Esophagus (tissue), 2 donors: Measurements from ENCODE around the gene PACRG. TPM values are rescaled to one million over a fixed set of nuclear protein-coding genes. Genes with fewer than 3 reads are reported as not detected.

Experiments used
- H3K27ac ChIP-seq, 2 donors: one replicate each; pipeline ENCODE4 v1.5.1; 2013; ENCODE audit warnings: low read depth in 2 of 2, mild to moderate bottlenecking in 2 of 2, inconsistent platforms in 1 of 2, low read length in 1 of 2, moderate library complexity in 1 of 2
- H3K27me3 ChIP-seq, 2 donors: one replicate each; pipeline ENCODE4 v1.6.1; 2013; ENCODE audit warnings: low read length in 2 of 2, control low read depth in 1 of 2, mild to moderate bottlenecking in 1 of 2; ENCODE audit not compliant: insufficient read depth in 2 of 2, control insufficient read depth in 1 of 2
- H3K36me3 ChIP-seq, 2 donors: one replicate each; pipeline ENCODE4 v1.6.1; 2013; ENCODE audit warnings: low read length in 1 of 2; ENCODE audit not compliant: control insufficient read depth in 2 of 2, insufficient read depth in 2 of 2
- H3K4me1 ChIP-seq, 2 donors: one replicate each; pipeline ENCODE4 v1.6.1; 2013; ENCODE audit warnings: low read length in 1 of 2; ENCODE audit not compliant: control insufficient read depth in 2 of 2, insufficient read depth in 2 of 2
- H3K4me3 ChIP-seq, 2 donors: one replicate each; pipeline ENCODE4 v1.5.1; 2013; ENCODE audit warnings: low read length in 2 of 2, mild to moderate bottlenecking in 2 of 2, low read depth in 1 of 2, moderate library complexity in 1 of 2
- H3K9me3 ChIP-seq, 2 donors: one replicate each; pipeline ENCODE4 v1.6.1; 2013; ENCODE audit warnings: mild to moderate bottlenecking in 2 of 2, low read depth in 1 of 2, low read length in 1 of 2, moderate library complexity in 1 of 2; ENCODE audit not compliant: control insufficient read depth in 2 of 2, insufficient read depth in 1 of 2
- WGBS, 2 donors: extraction: QIAGEN DNeasy Blood & Tissue Kit; methylation state at CpG; one replicate each; pipeline ENCODE4 v1.1.7; 2013; 5-methylcytosine and 5-hydroxymethylcytosine counted together
- polyA plus RNA-seq, 2 donors: library from polyadenylated mRNA; stranded (reverse); fragments of 200-250 nt; gene quantifications; one replicate each; pipeline ENCODE4 v1.2.3, GENCODE V29; 2013
- donor health status: healthy with polysubstance abuse.
- donor health status: Bipolar disorder and iron deficiency.

The PACRG gene
- polyA plus RNA-seq, 2 donors = 0.39 to 0.44 TPM

DNA sequence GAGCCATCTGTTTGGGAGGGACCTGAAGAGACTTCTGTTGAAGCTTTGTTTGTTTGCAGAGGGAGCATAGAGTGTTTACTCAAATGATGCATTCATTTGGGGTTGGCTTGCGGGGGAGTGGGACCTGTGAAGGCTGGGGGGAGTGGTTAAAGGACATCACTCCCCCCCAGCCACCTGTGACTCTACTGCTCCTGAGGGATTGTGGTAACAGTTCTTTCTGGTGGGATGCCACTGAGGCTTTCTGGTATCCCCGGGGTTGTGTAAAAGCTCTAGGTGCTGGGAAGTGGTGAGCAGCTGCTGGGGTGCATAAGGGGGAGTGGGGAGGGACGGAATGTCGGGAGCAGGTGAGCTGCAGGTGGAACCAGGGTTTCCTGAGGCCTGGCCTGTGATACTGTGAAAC lies 447.5 kb downstream of the PACRG start:
- Histone ChIP-seq H3K36me3 (no peaks in the 10 kb centered on the region), H3K9me3 (no peaks in the 10 kb centered on the region), H3K4me1 (no peaks in the 10 kb centered on the region), H3K27ac (no peak overlapping the region), H3K27me3 (no peaks in the 10 kb centered on the region), H3K4me3 (no peak overlapping the region)
- 61 to 66% methylated on average over 4 of the region's 4 CpGs for WGBS, 2 donors

DNA sequence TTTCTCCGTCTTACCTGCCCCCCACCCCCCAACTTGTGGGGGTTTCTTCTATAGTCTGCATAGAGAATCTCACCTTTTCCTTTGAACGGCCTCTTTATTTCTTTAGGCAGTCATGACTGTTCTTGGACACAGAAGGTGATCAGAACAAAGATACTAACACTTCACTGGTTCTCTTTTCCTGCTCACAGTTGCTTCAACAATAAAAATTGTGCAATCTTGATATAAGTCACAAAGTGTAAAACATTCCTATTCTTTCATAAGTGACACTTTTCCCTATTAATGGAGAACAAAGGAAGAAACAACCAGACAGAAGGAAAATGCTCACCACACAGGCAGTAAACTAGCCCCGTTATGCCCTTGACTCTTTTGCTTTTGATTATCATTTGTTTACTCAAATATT lies 448.3 kb downstream of the PACRG start:
- Histone ChIP-seq H3K36me3 (no peaks in the 10 kb centered on the region), H3K9me3 (no peaks in the 10 kb centered on the region), H3K27me3 (no peaks in the 10 kb centered on the region), H3K27ac (no peak overlapping the region), H3K4me3 (no peak overlapping the region), H3K4me1 (peaks cover 0 to 3% of the 10 kb centered on the region in 2 donors)
- 62 to 72% methylated on average over 3 of the region's 3 CpGs for WGBS, 2 donors

DNA sequence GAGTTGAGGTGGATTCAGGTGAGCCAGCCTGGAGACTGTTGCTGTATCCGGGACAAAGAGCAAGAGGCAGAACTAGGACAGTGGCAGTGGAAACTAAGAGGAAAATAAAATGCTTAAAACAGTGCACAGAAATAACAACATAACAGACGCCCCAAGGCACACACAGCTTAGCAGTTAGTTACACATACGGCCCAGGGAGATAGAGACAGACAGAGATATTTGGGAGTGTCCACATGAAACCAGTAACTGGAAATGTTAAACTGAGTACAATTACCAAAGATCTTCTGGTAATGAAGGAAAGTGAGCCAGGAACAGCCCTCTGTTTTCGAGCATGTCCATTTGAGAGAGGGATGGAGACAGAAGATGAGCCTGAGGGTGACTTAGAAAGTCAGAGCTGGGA lies 449.2 kb downstream of the PACRG start:
- Histone ChIP-seq H3K27me3 (no peaks in the 10 kb centered on the region), H3K4me3 (no peak overlapping the region), H3K27ac (no peak overlapping the region), H3K4me1 (peaks cover 0 to 3% of the 10 kb centered on the region in 2 donors), H3K9me3 (no peaks in the 10 kb centered on the region), H3K36me3 (no peaks in the 10 kb centered on the region)
- 84 to 88% methylated on average over 4 of the region's 4 CpGs for WGBS, 2 donors

DNA sequence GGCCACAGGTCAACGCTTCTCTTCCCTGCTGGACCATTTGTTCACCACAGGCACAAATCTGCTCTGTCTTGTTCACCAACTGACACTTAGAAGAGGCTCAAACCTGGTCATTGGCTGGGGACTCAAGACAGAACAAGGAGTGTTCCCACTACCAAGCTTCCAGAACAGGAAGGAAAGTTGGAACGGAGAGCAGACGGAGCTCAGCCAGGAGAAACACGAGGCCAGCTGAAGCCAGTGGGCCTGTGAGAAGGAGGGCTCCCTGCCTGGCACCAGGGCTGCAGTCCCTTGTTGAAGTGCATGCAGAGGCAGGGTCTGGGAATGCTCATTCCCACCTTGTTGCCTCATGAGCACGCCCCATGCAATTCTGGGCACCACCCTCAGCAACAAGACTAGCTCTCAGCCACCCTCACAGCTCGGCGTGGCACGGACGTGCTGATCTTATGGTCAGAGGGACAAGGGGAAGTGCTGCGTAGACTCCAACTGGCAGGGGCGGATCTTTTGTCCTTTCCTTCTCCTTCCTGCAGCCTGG lies 450.2 kb downstream of the PACRG start:
- H3K4me1 ChIP-seq = peaks cover 0 to 3% of the 10 kb centered on the region in 2 donors
- H3K9me3 ChIP-seq = no peaks in the 10 kb centered on the region
- H3K27me3 ChIP-seq = no peaks in the 10 kb centered on the region
- no peaks in the 10 kb centered on the region for H3K36me3 ChIP-seq
- H3K4me3 ChIP-seq = no peak overlapping the region
- no peak overlapping the region for H3K27ac ChIP-seq
- WGBS, 2 donors = 91 to 93% methylated on average over 11 of the region's 11 CpGs

DNA sequence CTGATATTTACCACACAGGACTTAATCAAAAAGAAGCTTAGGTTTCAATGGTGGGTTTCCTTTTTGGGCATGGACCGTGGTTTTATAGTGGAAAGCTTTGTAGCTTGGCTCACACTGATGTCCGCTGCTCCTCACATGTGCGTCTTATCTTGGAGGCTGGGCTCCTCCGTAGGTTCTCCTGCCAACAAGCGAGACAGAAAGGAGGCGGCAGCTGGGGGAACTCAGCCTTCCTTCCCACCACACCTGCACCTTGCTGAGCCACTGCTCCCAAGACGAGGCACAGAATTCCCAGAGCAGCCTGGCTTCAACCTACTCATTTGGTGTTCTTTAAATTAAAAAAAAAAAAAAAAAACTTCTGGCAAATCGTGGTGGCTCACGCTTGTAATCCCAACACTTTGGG lies 451.3 kb downstream of the PACRG start:
- H3K4me1 ChIP-seq = peaks cover 0 to 3% of the 10 kb centered on the region in 2 donors
- H3K9me3 ChIP-seq = no peaks in the 10 kb centered on the region
- H3K36me3 ChIP-seq = no peaks in the 10 kb centered on the region
- no peak overlapping the region for H3K27ac ChIP-seq
- H3K27me3 ChIP-seq = no peaks in the 10 kb centered on the region
- H3K4me3 ChIP-seq = no peak overlapping the region
- 79 to 88% methylated on average over 9 of the region's 9 CpGs for WGBS, 2 donors

DNA sequence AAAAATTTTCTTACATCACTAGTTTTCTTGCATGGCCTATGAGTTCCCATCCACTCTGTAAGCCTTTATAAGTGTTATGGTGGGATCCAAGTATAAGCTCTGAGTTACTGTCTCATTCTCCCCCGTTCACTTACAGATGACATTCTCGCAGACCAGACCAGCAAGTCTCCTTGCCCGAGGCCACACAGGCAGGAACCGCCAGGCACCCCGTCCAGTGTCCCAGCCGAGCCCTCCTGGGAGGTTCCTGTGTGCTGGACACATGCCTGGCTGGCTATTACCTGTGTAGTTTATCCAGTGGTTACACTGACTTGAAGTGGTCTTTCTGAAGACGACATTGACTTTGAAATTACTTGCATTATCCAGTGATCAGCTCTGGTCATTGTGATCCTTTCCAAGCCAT lies 451.9 kb downstream of the PACRG start:
- H3K4me1 ChIP-seq = peaks cover 0 to 3% of the 10 kb centered on the region in 2 donors
- no peak overlapping the region for H3K27ac ChIP-seq
- H3K36me3 ChIP-seq = no peaks in the 10 kb centered on the region
- WGBS, 2 donors = 89 to 91% methylated on average over 7 of the region's 7 CpGs
- H3K27me3 ChIP-seq = no peaks in the 10 kb centered on the region
- H3K4me3 ChIP-seq = no peak overlapping the region
- H3K9me3 ChIP-seq = no peaks in the 10 kb centered on the region

DNA sequence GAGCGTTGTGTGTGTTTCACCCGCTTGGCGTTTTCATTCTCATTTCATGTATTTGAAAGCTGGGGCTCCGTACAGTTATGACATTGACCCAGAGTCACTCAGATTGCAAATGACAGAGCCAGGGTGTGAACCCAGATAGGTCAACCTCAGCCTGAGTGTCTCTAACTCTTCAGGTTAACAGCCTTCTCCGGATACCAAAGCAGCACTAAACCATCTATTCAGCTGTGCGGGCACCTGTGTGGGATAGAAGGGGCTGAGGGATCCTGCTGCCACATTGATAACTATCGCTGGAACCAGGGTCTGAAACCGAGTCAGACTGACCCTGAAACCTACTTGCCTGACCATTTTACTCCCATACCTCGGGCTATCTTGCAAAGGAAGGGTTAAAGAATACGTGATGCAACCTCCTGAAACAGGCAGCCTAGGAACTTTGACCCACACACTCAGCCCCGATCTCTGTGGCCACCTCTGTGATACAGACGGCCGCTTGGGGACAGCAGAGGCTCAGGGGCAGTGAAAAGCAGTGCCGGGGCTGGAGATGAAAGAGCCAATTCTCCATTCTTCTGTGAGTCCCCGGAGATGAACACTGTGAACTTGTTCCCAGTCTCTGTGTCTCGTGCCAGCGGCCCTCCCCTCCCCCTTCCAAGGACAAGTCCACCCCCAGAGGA lies 453.2 kb downstream of the PACRG start:
- H3K9me3 ChIP-seq = no peaks in the 10 kb centered on the region
- no peak overlapping the region for H3K4me3 ChIP-seq
- H3K4me1 ChIP-seq = peaks cover 0 to 3% of the 10 kb centered on the region in 2 donors
- H3K27ac ChIP-seq = no peak overlapping the region
- H3K36me3 ChIP-seq = no peaks in the 10 kb centered on the region
- 47 to 48% methylated on average over 17 of the region's 17 CpGs for WGBS, 2 donors
- H3K27me3 ChIP-seq = no peaks in the 10 kb centered on the region

DNA sequence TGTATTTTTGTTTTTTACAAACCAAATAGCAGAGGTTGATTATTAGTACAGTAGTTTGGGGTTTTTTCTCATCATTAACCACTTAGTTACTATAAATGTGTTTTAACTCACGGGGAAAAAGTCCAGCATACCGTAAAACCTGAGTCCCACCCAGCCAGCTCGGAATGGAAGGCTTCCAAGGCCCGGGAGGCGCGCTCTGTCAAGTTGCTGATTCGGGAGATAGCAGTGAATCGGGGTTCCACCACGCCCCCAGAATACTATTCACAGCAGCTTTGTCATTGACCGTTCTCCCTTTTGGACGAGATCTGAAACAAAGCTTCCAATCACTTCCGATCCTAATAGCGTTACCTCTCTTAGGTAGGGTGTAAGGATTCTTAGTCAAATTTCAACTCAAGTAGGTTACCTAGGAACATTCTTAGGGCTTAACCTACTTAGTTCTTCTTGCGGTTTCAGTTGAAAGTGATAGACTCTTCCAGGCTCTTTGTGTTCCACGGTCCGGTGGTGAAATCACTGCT lies 453.9 kb downstream of the PACRG start:
- H3K4me1 ChIP-seq = peaks cover 0 to 3% of the 10 kb centered on the region in 2 donors
- no peak overlapping the region for H3K4me3 ChIP-seq
- no peaks in the 10 kb centered on the region for H3K36me3 ChIP-seq
- no peaks in the 10 kb centered on the region for H3K27me3 ChIP-seq
- H3K27ac ChIP-seq = no peak overlapping the region
- H3K9me3 ChIP-seq = no peaks in the 10 kb centered on the region
- WGBS, 2 donors = 82 to 85% methylated on average over 16 of the region's 16 CpGs

DNA sequence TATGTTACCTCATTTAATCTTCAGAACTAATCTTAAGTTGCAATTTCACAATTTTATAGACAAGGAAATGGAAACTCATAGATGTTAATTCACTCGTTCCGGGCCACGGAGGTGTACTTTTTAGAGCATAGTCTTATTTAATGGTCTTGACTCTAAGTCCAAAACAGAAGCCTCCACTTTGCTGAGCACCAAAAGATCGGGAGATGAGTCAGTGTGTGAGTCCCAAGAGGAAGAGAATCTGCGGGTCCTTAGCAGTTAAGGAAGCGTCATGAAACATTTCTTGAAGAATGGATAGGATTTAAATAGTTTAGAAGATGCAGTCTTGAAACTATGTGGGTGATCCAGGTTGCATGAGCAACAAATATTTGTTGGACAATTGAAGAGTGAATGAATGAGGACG lies 454.9 kb downstream of the PACRG start:
- 93 to 94% methylated on average over 7 of the region's 7 CpGs for WGBS, 2 donors
- Histone ChIP-seq H3K4me3 (no peak overlapping the region), H3K4me1 (peaks cover 0 to 3% of the 10 kb centered on the region in 2 donors), H3K9me3 (no peaks in the 10 kb centered on the region), H3K27me3 (no peaks in the 10 kb centered on the region), H3K27ac (no peak overlapping the region), H3K36me3 (no peaks in the 10 kb centered on the region)

DNA sequence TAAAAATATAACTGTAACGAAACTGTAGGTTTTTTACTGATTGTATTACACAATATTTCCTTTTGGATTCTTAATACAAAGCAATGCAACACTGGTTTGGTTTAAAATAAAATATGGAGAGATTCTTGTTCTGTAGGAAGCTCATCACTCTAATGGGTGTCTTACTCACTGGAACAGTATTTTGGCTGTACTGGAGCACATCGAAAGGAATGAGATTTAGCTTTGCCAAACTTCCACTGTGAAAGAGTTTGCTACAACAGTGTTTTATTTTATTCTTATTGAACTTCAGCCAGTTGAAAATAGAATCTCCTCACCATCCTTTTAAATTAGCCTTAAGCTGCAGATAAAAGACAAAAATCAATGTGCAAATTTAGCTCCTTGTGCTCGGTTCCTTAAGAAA lies 456.0 kb downstream of the PACRG start:
- WGBS, 2 donors = 57 to 66% methylated on average over 3 of the region's 3 CpGs

More for the DNA sequence above, 456.0 kb downstream of the PACRG start:
- Histone ChIP-seq H3K27ac (no peak overlapping the region), H3K4me3 (no peak overlapping the region), H3K36me3 (no peaks in the 10 kb centered on the region), H3K27me3 (no peaks in the 10 kb centered on the region), H3K9me3 (no peaks in the 10 kb centered on the region), H3K4me1 (peaks cover 0 to 3% of the 10 kb centered on the region in 2 donors)
